GM18498 (cell line): ENCODE results near the gene MANEA.
"Not testable (repeated sequence)": the region's sequence is repeated elsewhere in the genome, so short reads cannot be mapped to it uniquely, and the experiment has no call there.

Source experiments
- ATAC-seq: cut with Tn5 transposase; IDR thresholded peaks from one replicate; pipeline ENCODE4 v1.9.1; 2021; ENCODE audit warnings: mild to moderate bottlenecking, moderate library complexity; ENCODE audit not compliant: unreplicated experiment

The MANEA gene, protein sequence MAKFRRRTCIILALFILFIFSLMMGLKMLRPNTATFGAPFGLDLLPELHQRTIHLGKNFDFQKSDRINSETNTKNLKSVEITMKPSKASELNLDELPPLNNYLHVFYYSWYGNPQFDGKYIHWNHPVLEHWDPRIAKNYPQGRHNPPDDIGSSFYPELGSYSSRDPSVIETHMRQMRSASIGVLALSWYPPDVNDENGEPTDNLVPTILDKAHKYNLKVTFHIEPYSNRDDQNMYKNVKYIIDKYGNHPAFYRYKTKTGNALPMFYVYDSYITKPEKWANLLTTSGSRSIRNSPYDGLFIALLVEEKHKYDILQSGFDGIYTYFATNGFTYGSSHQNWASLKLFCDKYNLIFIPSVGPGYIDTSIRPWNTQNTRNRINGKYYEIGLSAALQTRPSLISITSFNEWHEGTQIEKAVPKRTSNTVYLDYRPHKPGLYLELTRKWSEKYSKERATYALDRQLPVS

GRCh38 chr6:95577304-95578105 is at the start of gene MANEA:
Gene MANEA, plus strand, starts transcription at chr6:95577535. Its CDS starts 8,905 bp downstream, at chr6:95586440.
- ATAC-seq = peak; percentile 82

GRCh38 chr6:95529762-95530161 is 47.6 kb upstream of the MANEA start:
- no peak for ATAC-seq

GRCh38 chr6:95530176-95530819 is 47.0 kb upstream of the MANEA start:
- ATAC-seq = no peak

GRCh38 chr6:95543798-95544197 is 33.5 kb upstream of the MANEA start:
- no peak for ATAC-seq

DNA sequence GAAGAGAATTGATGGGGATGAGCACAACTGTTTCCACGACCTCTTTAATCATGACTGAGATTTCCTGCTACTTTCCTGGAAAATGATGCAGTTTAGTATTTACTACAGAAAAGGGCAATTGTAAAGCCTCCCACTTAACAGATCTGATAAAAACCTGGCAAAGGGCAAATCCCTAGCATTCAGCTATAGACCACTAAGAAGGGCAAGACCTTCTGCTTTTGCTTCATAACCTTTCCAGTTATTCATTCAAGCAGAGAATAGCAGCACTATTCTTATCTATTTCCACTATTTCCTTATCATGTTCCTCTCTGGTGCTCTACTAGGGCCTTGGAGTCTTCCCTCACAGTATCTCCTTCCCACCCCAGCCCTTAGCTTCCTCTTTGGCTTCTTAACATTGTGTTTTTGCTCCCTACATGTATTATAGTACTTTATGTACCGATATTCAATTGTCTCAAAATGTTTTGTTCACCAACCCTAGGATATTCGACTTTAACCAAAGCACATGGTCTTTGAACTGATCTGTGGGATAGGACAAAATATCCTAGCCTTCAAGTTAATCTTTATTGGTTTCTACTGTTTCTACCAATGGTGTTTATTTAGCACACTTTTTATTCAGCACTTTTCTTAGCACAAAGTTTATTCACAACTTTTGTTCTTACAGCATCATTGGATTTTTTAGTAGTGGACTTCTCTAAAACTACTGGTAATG is 32.7 kb upstream of the MANEA start:
- no peak for ATAC-seq

DNA sequence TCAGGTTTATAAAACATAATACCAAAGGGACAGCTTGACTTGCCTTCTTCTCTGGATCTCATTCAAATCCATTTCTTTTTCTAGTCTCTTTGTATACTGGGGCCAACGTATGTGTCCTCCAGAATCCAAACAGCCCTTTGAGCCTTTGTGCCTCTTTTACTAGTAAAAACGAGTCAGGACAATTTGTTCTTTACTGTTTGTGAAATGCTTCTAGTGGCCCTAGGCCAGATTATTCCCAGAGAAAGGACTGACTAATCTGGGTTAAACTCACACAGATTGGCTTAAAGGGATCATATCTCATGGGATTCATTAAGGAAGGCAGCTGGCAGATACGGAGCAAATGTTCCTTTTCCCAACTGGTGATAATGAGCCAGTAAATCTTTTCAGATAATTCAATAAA is 32.1 kb upstream of the MANEA start:
- no peak for ATAC-seq

DNA sequence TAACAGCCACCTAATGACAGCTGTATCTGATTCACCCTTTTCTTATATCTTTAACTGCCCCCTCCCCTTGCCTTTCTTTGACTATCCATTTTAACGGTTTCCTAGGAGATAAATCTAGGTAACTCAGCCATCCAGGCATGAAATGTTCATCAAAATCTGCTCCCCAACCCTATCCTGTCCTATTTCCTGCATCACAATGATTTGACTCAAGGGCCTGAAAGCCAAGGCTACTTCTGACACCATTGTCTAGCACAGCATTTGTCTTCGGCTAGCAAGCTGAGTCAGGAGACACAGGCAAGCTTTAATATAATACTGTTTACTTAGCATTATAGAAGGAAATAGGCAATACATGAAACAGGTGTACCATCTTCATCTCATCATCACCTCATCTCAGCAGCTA is 31.6 kb upstream of the MANEA start:
- ATAC-seq = no peak

- no peak for ATAC-seq
These were observed 31.2 kb upstream of the MANEA start for GRCh38 chr6:95546148-95546547.

DNA sequence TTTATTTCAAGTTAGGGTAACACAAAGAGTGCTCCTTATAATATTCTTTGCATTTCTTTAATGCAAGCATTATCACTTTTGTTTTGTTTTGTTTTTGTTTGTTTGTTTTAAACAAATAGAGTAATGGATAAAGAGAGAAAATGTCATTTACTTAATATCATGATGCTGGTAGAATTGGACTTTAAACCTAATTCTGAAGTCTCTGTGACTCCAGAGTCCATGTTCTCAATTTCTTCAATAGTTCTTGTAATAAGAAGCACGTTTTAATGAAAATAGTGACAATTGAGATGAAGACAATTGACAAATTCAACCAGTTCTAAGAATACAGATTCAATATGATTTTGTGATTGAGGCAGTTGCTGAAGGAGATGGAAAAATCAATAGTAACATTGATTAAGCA is 30.3 kb upstream of the MANEA start:
- ATAC-seq = no peak

GRCh38 chr6:95548188-95548786 is 29.0 kb upstream of the MANEA start:
- no peak for ATAC-seq

GRCh38 chr6:95551678-95552324 is 25.5 kb upstream of the MANEA start:
- ATAC-seq = no peak

DNA sequence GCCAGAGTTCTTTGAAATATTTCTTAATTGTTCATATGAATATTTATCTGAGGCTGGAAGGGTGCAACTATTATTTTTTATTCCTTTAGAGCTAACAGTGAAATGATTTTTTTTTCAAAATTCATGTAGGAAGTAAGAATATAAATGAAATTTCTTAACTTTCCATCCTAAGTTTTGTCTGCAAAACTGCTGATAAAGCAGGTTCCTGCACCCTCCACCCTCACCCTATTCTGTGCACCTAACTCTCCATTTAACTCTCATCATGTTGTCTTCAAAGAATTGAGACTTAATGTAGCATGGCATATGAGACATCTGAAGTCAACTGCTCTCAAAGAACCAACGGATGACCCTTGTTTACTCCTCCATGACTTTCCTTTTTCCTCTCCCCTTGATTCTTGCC is 23.5 kb upstream of the MANEA start:
- no peak for ATAC-seq

- ATAC-seq = not testable (repeated sequence)
These were observed 16.4 kb upstream of the MANEA start for GRCh38 chr6:95560956-95561355.

GRCh38 chr6:95569560-95569959 is 7.8 kb upstream of the MANEA start:
- ATAC-seq = no peak

DNA sequence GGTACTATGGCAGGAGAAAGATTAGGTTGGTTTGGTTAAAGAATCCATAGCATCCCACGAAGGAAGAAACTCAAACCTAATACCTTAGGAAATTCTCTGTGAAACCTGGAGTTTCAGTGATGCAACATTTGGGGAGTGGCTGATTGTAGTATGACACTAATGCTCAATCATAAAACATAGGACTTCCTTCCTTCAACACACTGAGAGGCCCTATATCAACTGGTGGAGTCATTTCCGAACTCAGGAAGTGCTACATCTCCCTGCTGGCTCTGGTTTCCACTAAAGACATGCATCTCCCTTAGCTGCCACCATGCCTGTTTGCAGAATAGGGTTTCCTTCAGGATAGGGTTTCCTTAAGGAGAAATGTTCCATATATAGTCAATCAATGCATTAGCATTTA is 5.2 kb upstream of the MANEA start:
- ATAC-seq = no peak

DNA sequence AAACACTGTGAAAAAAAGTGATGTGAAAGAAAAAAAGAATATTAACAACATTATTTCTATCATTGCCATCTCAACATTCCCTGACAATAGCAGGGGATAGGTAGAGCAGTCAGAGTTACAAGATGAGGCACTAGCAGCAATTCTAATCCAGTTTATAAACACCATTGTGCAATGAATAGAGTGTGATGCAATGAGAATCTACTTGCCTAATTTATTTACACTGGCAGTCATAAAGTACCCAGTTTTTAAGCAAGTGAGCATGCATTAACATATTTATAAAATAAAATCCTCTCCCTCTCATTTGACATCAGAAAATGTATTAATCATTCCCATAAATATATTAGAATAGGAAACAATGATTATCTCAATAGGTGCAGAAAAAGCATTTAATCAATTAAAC is 2.5 kb upstream of the MANEA start:
- ATAC-seq = no peak

GRCh38 chr6:95576218-95576997 is 927 bp upstream of the MANEA start:
- ATAC-seq = peak; percentile 22

DNA sequence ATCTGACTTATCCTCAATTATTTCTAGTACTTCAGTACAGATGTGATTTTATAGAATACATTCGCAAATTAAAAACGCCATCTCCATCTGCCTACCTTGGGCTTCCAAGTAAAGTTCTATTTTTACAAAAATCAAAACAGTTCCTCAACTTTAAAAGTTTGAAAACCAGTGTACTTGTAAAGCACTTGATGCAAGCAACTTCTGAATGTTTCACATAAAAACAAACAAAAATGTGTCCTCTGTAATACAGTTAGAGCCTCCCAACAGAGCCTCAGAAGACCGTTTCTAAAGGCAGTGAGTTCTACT is 384 bp upstream of the MANEA start:
- no peak for ATAC-seq

DNA sequence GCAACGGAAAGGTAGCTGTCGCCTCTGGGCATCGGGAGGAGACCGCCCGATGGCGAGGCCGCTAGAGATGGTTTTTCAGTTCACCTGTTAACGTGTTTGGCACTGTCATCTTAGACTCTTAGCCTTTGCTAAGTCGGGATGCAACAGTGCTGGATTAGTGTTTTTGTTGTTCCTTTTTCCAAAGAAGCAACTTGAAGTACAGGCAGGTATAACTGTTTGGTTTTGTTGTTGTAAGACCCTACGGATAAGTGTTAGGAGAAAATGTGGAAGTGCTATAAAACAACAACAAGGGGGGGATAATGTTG is 723 bp downstream of the MANEA start:
- peak; percentile 13 for ATAC-seq

DNA sequence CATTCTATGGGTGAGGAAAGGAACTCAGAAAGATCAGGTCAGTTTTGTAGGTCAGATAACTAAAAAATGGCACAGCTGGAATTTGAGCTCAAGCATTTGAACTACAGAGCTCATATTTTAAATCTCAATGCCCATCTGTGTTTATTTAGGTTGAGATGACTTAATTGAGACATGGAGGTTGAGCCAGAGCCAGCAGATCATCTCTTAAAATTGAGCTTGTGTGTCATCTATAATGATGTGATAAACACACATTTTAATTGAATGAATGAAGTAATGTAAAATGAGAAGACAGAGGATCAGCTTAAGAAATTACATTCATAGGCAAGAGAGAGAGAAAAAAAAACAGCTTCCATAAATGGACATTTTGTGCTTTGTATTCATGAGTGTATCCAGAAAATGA is 3.7 kb downstream of the MANEA start:
- ATAC-seq = no peak
